GM12892 (cell line): ENCODE measurements around the gene FAM153A.
"Not testable (repeated sequence)": the region's sequence is repeated elsewhere in the genome, so short reads cannot be mapped to it uniquely, and the experiment has no call there.

Experiments used
- POLR2A ChIP-seq: IDR thresholded peaks from 2 replicates; pipeline ENCODE4 v1.6.1; 2011; ENCODE audit warnings: low read depth, low read length, control low read depth
- POLR2AphosphoS5 ChIP-seq: IDR thresholded peaks from 2 replicates; pipeline ENCODE4 v1.6.1; 2011; ENCODE audit warnings: low read depth, low read length, control low read depth
- TAF1 ChIP-seq: IDR thresholded peaks from 2 replicates; pipeline ENCODE4 v1.6.1; 2011; ENCODE audit warnings: low read depth, mild to moderate bottlenecking, control low read depth, low read length, borderline replicate concordance

- not testable (repeated sequence) for TF ChIP-seq POLR2AphosphoS5, POLR2A, TAF1
These were observed 30.2 kb upstream of the FAM153A start for GRCh38 chr5:177812814-177813425.
